Measurements from ENCODE around the gene NTM. TPM values are rescaled to one million over a fixed set of nuclear protein-coding genes. Genes with fewer than 3 reads are reported as not detected.
"Not testable (repeated sequence)": the region's sequence is repeated elsewhere in the genome, so short reads cannot be mapped to it uniquely, and the experiment has no call there.

The NTM gene
- total RNA-seq, 1 donor from 2014 or later, result 158 TPM

GRCh38 chr11:132293586-132293985, 923.2 kb downstream of the NTM start:
- no peak for DNase-seq

- DNase-seq, result no peak
These were observed 926.7 kb downstream of the NTM start for GRCh38 chr11:132296946-132297610.

GRCh38 chr11:132298357-132298756, 927.9 kb downstream of the NTM start:
- DNase-seq, result no peak

GRCh38 chr11:132300283-132300682, 929.9 kb downstream of the NTM start:
- no peak for DNase-seq

- no peak for DNase-seq
These were observed 931.0 kb downstream of the NTM start for GRCh38 chr11:132301465-132301864.

- no peak for DNase-seq
These were observed 931.5 kb downstream of the NTM start for GRCh38 chr11:132301900-132302299.

- no peak for DNase-seq
These were observed 937.0 kb downstream of the NTM start for GRCh38 chr11:132307309-132308020.

- no peak for DNase-seq
These were observed 940.3 kb downstream of the NTM start for GRCh38 chr11:132310390-132311375.

- DNase-seq, result no peak
These were observed 941.3 kb downstream of the NTM start for GRCh38 chr11:132311703-132312102.

GRCh38 chr11:132312161-132312560, 941.7 kb downstream of the NTM start:
- DNase-seq, result no peak

- peak; percentile 32 for DNase-seq
These were observed 942.3 kb downstream of the NTM start for GRCh38 chr11:132312701-132313111.

- DNase-seq, result no peak
These were observed 944.6 kb downstream of the NTM start for GRCh38 chr11:132314911-132315455.

- DNase-seq, result no peak
These were observed 945.3 kb downstream of the NTM start for GRCh38 chr11:132315696-132316095.

- peak; percentile 52 for DNase-seq
These were observed 948.2 kb downstream of the NTM start for GRCh38 chr11:132318421-132319157.

GRCh38 chr11:132319419-132319818, 949.0 kb downstream of the NTM start:
- not testable (repeated sequence) for DNase-seq

- DNase-seq, result no peak
These were observed 960.1 kb downstream of the NTM start for GRCh38 chr11:132330515-132330914.

GRCh38 chr11:132332521-132332920, 962.1 kb downstream of the NTM start:
- DNase-seq, result no peak

- no peak for DNase-seq
These were observed 964.4 kb downstream of the NTM start for GRCh38 chr11:132334769-132335280.

GRCh38 chr11:132335311-132335710, 964.9 kb downstream of the NTM start:
- no peak for DNase-seq

GRCh38 chr11:132336781-132337535, 966.5 kb downstream of the NTM start:
- no peak for DNase-seq

Data from occipital lobe (tissue), 2 donors.